ENCODE results near the gene SMIM7.
"Not testable (repeated sequence)": the region's sequence is repeated elsewhere in the genome, so short reads cannot be mapped to it uniquely, and the experiment has no call there.

The SMIM7 gene

DNA sequence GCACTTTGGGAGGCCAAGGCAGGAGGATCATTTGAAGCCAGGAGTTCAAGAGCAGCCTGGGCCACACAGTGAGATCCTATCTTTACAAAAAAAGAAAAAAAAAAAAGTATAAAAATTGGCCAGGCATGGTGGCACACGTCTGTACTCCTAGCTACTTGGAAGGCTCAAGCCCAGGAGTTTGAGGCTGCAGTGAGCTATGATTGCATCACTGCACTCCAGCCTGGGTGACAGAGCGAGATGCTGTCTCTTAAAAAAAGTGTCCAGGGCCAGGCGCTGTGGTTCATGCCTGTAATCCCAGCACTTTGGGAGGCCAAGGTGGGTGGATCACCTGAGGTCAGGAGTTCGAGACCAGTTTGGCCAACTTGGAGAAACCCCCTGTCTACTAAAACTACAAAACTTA is 13.9 kb upstream of the SMIM7 start:
- H3K9ac ChIP-seq (ENCODE audit: low read length); H3K4me3 ChIP-seq (ENCODE audit: low read length); DNase-seq (ENCODE audit: low read depth); H3K36me3 ChIP-seq (ENCODE audit: control insufficient read depth, insufficient read depth, low read length, severe bottlenecking); H3K9me3 ChIP-seq (ENCODE audit: control insufficient read depth, low read length); H3K4me1 ChIP-seq (ENCODE audit: control insufficient read depth, insufficient read depth, low read length); H3K27me3 ChIP-seq (replicated peaks; ENCODE audit: control insufficient read depth, insufficient read depth, low read length): not testable (repeated sequence)

DNA sequence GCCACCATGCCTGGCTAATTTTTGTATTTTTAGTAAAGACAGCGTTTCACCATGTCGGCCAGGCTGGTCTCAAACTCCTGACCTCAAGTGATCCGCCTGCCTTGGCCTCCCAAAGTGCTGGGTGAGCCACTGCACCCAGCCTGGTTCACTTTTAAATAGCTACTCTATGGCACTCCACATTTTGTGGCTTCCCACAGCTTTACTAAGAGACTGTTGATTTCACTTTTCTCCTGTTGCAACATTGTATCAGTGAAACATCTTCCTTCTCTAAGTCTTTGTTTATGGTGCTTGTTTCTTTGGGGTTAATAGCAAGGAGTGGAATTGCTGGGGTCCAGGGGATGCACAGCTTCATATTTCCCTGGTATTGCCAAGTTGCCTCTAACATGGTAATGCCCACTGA is 13.3 kb upstream of the SMIM7 start:
- peaks cover 8% of the 10 kb centered on the region for H3K4me1 ChIP-seq (ENCODE audit: control insufficient read depth, insufficient read depth, low read length)
- H3K36me3 ChIP-seq (ENCODE audit: control insufficient read depth, insufficient read depth, low read length, severe bottlenecking), result no peaks in the 10 kb centered on the region
- H3K9ac ChIP-seq (ENCODE audit: low read length), result no peak overlapping the region
- H3K27me3 ChIP-seq (replicated peaks; ENCODE audit: control insufficient read depth, insufficient read depth, low read length), result no peaks in the 10 kb centered on the region
- DNase-seq (ENCODE audit: low read depth), result no peak
- H3K4me3 ChIP-seq (ENCODE audit: low read length), result no peak overlapping the region
- H3K9me3 ChIP-seq (ENCODE audit: control insufficient read depth, low read length), result no peaks in the 10 kb centered on the region

DNA sequence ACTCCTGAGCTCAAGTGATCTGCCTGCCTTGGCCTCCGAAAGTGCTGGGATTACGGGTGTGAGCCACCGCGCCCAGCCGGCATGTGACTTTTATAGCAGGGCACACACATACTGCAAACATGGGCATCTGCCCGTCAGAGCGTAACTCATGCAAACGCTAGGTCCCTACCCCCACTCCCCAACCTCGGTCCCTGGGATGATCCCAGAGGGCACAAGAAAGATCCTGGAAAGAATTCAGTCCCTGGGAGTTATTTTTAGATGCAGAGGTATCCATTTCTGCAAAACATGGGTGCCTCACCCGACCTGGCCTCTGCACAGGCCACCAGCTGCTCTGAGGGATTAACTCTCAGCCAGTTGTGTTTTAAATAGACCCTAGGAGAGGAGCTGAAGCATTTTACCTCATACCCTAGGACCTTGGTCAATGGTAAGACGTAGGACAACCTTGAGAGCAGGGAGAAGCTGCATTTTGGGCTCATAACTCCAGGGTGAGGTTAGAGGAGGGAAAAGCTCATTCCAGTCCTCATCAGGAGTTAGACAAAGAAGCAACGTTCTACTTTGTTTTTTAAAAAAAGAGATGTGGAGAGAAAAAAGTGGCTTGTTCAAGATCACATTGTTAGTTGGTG is 11.8 kb upstream of the SMIM7 start:
- no peaks in the 10 kb centered on the region for H3K9me3 ChIP-seq (ENCODE audit: control insufficient read depth, low read length)
- no peak overlapping the region for H3K4me3 ChIP-seq (ENCODE audit: low read length)
- H3K36me3 ChIP-seq (ENCODE audit: control insufficient read depth, insufficient read depth, low read length, severe bottlenecking), result no peaks in the 10 kb centered on the region
- H3K27me3 ChIP-seq (replicated peaks; ENCODE audit: control insufficient read depth, insufficient read depth, low read length), result no peaks in the 10 kb centered on the region
- peaks cover 8% of the 10 kb centered on the region for H3K4me1 ChIP-seq (ENCODE audit: control insufficient read depth, insufficient read depth, low read length)
- no peak overlapping the region for H3K9ac ChIP-seq (ENCODE audit: low read length)
- DNase-seq (ENCODE audit: low read depth), result no peak

DNA sequence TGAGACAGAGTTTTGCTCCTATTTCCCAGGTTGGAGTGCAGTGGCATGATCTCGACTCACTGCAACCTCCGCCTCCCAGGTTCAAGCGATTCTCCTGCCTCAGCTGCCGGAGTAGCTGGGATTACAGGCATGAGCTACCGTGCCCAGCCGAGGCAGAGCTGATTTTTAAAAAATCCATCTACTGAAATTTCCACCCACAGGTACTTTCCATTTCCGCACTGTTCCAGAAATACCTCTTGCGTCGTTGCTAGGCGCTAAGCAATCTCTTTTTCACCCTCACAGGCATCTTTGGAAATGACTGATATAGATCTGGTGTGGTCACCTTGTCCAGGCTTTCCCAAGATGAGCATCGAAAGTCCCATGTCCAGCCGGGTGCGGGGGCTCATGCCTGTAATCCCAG is 10.3 kb upstream of the SMIM7 start:
- H3K4me1 ChIP-seq (ENCODE audit: control insufficient read depth, insufficient read depth, low read length), result no peaks in the 10 kb centered on the region
- H3K4me3 ChIP-seq (ENCODE audit: low read length), result no peak overlapping the region
- H3K9me3 ChIP-seq (ENCODE audit: control insufficient read depth, low read length), result no peaks in the 10 kb centered on the region
- H3K27me3 ChIP-seq (replicated peaks; ENCODE audit: control insufficient read depth, insufficient read depth, low read length), result no peaks in the 10 kb centered on the region
- H3K36me3 ChIP-seq (ENCODE audit: control insufficient read depth, insufficient read depth, low read length, severe bottlenecking), result no peaks in the 10 kb centered on the region
- no peak overlapping the region for H3K9ac ChIP-seq (ENCODE audit: low read length)
- DNase-seq (ENCODE audit: low read depth), result no peak

DNA sequence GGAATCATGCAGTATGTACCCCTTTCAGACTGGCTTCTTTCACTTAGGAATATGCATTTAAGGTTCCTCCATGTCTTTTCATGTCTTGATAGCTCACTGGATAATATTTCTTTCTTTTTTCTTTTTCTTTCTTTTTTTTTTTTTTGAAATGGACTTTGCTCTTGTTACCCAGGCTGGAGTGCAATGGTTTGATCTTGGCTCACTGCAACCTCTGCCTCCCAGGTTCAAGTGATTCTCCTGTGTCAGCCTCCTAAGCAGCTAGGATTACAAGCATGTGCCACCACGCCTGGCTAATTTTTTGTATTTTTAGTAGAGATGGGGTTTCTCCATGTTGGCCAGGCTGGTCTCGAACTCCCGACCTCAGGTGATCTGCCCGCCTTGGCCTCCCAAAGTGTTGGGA is 8.8 kb upstream of the SMIM7 start:
- H3K9ac ChIP-seq (ENCODE audit: low read length); H3K4me3 ChIP-seq (ENCODE audit: low read length); H3K9me3 ChIP-seq (ENCODE audit: control insufficient read depth, low read length); H3K27me3 ChIP-seq (replicated peaks; ENCODE audit: control insufficient read depth, insufficient read depth, low read length); DNase-seq (ENCODE audit: low read depth); H3K36me3 ChIP-seq (ENCODE audit: control insufficient read depth, insufficient read depth, low read length, severe bottlenecking); H3K4me1 ChIP-seq (ENCODE audit: control insufficient read depth, insufficient read depth, low read length): not testable (repeated sequence)

DNA sequence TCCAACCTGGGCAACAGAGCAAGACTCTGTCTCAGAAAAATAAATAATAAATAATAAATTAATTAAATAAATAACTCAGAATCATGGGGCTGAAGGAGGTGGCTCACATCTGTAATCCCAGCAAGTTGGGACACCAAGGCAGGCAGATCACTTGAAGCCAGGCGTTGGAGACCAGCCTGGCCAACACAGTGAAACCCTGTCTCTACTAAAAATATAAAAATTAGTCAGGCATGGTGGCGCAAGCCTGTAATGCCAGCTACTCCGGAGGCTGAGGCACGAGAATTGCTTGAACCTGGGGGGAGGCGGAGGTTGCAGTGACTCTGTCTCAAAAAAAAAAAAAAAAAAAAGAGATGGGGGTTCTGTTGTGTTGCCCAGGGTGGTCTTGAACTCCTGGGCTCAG is 8.2 kb upstream of the SMIM7 start:
- Histone ChIP-seq H3K36me3 (ENCODE audit: control insufficient read depth, insufficient read depth, low read length, severe bottlenecking) (no peaks in the 10 kb centered on the region), H3K4me3 (ENCODE audit: low read length) (no peak overlapping the region), H3K9ac (ENCODE audit: low read length) (no peak overlapping the region), H3K27me3 (replicated peaks; ENCODE audit: control insufficient read depth, insufficient read depth, low read length) (no peaks in the 10 kb centered on the region), H3K9me3 (ENCODE audit: control insufficient read depth, low read length) (no peaks in the 10 kb centered on the region), H3K4me1 (ENCODE audit: control insufficient read depth, insufficient read depth, low read length) (no peaks in the 10 kb centered on the region)
- DNase-seq (ENCODE audit: low read depth), result no peak

DNA sequence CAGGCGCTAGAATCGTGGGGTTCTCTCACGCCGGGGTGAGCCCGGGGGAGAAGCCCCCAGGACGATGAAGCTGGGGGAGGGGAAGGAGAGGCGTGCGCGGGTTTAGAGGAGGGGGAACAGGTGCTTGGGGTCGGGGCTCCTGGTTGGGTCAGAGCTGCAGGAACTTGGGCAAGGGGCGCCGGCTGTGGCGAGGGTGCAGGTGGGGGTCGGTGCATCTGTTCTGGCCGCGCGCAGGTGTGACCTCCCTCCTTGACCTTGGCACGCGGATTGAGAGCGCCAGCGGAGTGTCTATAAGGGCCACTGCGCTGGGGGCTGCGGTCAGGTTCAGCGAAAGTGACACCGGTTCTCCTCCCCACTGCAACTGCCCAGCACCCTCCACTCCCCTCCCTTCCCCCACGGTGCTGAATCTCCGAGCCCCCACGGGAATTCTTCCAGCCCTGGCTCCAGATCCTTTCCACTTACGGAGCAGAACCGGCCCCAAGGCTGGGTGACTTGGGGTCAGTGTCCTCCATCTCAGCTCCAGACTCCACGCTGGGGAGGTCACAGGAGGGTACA is 1.6 kb upstream of the SMIM7 start:
- peak; percentile 29 for DNase-seq (ENCODE audit: low read depth)
- Histone ChIP-seq H3K9ac (ENCODE audit: low read length) (peak overlapping the region; percentile 96), H3K36me3 (ENCODE audit: control insufficient read depth, insufficient read depth, low read length, severe bottlenecking) (peaks cover 17% of the 10 kb centered on the region), H3K4me1 (ENCODE audit: control insufficient read depth, insufficient read depth, low read length) (peaks cover 26% of the 10 kb centered on the region), H3K9me3 (ENCODE audit: control insufficient read depth, low read length) (no peaks in the 10 kb centered on the region), H3K27me3 (replicated peaks; ENCODE audit: control insufficient read depth, insufficient read depth, low read length) (no peaks in the 10 kb centered on the region), H3K4me3 (ENCODE audit: low read length) (peak overlapping the region; percentile 93)

DNA sequence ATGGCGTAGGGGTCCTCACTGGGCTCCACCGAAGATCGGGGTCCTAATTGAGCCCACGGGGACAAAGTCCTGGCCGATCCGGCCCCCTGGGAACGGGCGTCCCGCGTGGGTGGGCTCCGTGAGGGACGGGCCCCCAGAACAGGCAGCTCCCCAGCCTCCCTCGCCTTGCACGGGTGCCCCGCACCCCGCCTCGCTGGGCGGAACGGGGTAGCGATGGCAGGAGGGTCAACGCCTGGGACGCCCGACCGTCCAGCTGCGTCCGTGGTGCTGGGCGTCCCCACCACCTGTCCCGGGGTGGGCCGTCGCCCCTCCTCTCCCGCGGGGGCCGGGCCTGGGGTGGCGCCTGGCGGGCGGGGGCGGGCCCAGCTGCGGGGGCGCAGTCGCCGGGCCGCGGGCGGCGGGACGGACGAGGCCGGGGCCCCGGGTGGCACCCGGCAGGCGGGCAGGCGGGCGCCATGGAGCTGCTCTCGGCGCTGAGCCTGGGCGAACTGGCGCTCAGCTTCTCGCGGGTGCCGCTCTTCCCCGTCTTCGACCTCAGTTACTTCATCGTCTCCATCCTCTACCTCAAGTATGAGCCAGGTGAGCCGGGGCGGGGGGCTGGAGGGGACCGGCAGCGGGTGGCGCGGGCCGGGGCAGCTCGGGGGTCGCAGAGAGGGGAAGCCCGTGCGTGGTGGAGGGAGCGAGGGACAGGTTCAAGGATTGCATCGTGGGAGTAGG is 977 bp upstream of the SMIM7 start, which contains the start of gene TMEM38A:
Gene TMEM38A (plus strand): TSS at position 377 of the 717 bp plus-strand sequence. CDS start 79 bp downstream, at position 456.
- Histone ChIP-seq H3K9ac (ENCODE audit: low read length) (peak within 1 kb of the TSS; percentile 96), H3K4me1 (ENCODE audit: control insufficient read depth, insufficient read depth, low read length) (peaks cover 26% of the 10 kb centered on the region), H3K9me3 (ENCODE audit: control insufficient read depth, low read length) (no peaks in the 10 kb centered on the region), H3K36me3 (ENCODE audit: control insufficient read depth, insufficient read depth, low read length, severe bottlenecking) (peaks cover 22% of the 10 kb centered on the region), H3K27me3 (replicated peaks; ENCODE audit: control insufficient read depth, insufficient read depth, low read length) (no peaks in the 10 kb centered on the region), H3K4me3 (ENCODE audit: low read length) (peak within 1 kb of the TSS; percentile 93)
- DNase-seq (ENCODE audit: low read depth), result peak; percentile 69

DNA sequence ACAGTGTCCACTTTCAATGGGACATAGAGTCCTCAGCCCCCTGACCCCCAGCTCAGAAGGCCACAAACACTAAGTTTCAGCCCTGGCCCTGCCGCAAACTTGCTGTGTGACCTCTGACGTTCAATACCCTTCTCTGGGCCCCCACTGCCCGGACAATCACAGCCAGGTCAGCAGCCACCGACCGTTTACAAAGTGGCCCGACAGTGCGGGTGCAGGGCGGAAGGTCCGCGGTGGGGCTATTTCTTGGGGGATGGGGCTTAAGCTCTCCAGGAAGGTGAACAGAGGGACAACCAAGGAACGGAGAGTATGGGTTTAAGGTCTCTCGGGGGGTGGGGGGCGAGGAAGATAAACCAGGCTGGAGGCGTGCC is 496 bp downstream of the SMIM7 start:
- Histone ChIP-seq H3K4me1 (ENCODE audit: control insufficient read depth, insufficient read depth, low read length) (peaks cover 26% of the 10 kb centered on the region), H3K27me3 (replicated peaks; ENCODE audit: control insufficient read depth, insufficient read depth, low read length) (no peaks in the 10 kb centered on the region), H3K9me3 (ENCODE audit: control insufficient read depth, low read length) (no peaks in the 10 kb centered on the region), H3K4me3 (ENCODE audit: low read length) (peak overlapping the region; percentile 93), H3K9ac (ENCODE audit: low read length) (peak overlapping the region; percentile 96), H3K36me3 (ENCODE audit: control insufficient read depth, insufficient read depth, low read length, severe bottlenecking) (peaks cover 35% of the 10 kb centered on the region)
- no peak for DNase-seq (ENCODE audit: low read depth)

DNA sequence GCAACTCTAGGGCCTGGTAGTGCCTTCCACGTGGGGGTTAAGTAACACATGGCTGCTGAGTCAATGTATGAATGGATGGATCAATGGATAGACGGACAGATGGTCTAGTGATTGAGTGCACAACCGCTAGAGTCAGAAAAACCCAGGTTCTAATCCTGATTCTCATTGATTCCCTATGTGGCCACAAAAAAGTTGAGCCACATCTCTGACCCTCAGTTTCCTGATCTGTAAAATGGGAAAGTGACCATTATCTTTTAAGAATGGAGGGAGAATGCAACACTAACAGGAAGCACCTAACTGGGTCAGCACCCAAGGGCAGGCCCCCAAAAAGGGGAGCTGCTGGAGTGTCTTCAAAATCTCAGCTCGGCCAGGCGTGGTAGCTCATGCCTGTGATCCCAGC is 2.6 kb downstream of the SMIM7 start:
- no peak for DNase-seq (ENCODE audit: low read depth)
- Histone ChIP-seq H3K9me3 (ENCODE audit: control insufficient read depth, low read length) (no peaks in the 10 kb centered on the region), H3K36me3 (ENCODE audit: control insufficient read depth, insufficient read depth, low read length, severe bottlenecking) (peaks cover 56% of the 10 kb centered on the region), H3K27me3 (replicated peaks; ENCODE audit: control insufficient read depth, insufficient read depth, low read length) (no peaks in the 10 kb centered on the region), H3K9ac (ENCODE audit: low read length) (no peak overlapping the region), H3K4me1 (ENCODE audit: control insufficient read depth, insufficient read depth, low read length) (peaks cover 26% of the 10 kb centered on the region), H3K4me3 (ENCODE audit: low read length) (no peak overlapping the region)

DNA sequence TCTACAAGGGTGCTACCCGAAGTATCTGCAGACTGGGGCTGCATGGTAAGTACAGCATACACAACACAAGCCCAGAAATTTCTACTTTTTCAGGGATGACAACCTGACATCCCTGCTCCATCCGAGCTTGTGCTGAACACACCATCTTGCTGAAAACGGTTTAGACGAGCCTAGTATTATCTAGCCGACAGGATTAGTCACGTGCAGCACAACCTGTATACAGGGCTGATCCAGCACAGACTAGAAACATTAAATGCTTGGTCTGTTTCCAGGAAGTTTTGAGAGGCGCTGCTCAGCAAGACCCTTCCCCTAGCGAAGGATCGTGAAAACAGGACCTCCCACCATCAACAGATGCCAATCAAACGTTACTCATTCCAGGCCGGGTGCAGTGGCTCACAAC is 4.2 kb downstream of the SMIM7 start:
- H3K36me3 ChIP-seq (ENCODE audit: control insufficient read depth, insufficient read depth, low read length, severe bottlenecking), result peaks cover 73% of the 10 kb centered on the region
- no peaks in the 10 kb centered on the region for H3K9me3 ChIP-seq (ENCODE audit: control insufficient read depth, low read length)
- no peak overlapping the region for H3K4me3 ChIP-seq (ENCODE audit: low read length)
- H3K9ac ChIP-seq (ENCODE audit: low read length), result no peak overlapping the region
- H3K4me1 ChIP-seq (ENCODE audit: control insufficient read depth, insufficient read depth, low read length), result peaks cover 22% of the 10 kb centered on the region
- no peaks in the 10 kb centered on the region for H3K27me3 ChIP-seq (replicated peaks; ENCODE audit: control insufficient read depth, insufficient read depth, low read length)
- no peak for DNase-seq (ENCODE audit: low read depth)
